Measurements from ENCODE around the gene MKRN3.

The MKRN3 gene

DNA sequence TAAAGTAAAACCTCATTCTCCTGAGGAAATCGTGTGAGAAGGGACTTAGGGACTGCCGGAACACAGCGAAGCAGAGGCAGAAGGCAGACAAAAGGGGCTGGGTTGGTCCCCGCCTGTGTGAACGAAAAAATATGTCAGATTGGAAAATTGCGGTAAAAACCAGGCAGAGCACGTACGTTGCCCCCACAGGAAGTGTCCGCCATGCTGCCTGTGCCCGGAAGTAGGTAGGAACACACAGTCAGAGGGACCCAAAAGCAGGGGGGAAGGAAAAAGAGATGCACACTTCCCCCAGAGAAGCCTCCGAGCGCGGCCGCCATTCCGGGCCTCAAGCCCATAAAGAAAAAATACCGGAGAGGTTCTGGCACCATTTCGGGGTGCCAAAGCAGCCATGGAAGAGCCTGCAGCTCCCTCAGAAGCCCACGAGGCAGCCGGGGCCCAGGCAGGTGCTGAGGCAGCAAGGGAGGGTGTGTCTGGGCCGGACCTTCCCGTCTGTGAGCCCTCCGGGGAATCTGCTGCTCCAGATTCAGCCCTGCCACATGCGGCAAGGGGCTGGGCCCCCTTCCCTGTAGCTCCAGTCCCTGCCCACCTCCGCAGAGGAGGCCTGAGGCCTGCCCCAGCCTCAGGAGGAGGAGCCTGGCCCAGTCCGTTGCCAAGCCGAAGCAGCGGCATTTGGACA, at the start of gene MKRN3:
TSS of gene MKRN3 (plus strand) at position 280 of the 676 bp plus-strand sequence. CDS start at position 389, 109 bp downstream.
- no peak for DNase-seq (ENCODE audit: extremely low read depth, low read depth)
- TF ChIP-seq, protein P1, sequence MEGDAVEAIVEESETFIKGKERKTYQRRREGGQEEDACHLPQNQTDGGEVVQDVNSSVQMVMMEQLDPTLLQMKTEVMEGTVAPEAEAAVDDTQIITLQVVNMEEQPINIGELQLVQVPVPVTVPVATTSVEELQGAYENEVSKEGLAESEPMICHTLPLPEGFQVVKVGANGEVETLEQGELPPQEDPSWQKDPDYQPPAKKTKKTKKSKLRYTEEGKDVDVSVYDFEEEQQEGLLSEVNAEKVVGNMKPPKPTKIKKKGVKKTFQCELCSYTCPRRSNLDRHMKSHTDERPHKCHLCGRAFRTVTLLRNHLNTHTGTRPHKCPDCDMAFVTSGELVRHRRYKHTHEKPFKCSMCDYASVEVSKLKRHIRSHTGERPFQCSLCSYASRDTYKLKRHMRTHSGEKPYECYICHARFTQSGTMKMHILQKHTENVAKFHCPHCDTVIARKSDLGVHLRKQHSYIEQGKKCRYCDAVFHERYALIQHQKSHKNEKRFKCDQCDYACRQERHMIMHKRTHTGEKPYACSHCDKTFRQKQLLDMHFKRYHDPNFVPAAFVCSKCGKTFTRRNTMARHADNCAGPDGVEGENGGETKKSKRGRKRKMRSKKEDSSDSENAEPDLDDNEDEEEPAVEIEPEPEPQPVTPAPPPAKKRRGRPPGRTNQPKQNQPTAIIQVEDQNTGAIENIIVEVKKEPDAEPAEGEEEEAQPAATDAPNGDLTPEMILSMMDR (IDR thresholded peaks at IDR 0.05; ENCODE audit: low read depth, low read length), result no peak

DNA sequence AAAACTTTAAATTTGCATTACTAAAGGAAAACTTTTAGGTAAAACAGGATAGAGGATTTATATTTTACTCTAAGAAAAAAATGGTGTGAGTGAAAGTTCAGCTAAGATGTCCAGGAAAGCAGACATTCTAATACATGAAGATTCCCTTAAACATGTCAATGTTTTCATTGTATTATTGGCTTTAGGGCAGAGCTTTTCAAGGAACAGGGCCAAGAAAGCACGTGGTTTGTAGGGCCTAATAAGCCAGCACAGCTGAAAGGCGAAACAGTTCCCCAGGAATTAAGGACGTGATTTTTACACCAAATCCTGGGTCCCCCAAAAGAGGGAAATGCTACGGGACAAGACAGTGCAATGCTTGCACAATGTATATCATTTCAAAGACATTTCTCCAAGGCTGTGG, 48.6 kb upstream of the MKRN3 start:
- TF ChIP-seq, protein P1 (IDR thresholded peaks at IDR 0.05; ENCODE audit: low read depth, low read length), result no peak
- DNase-seq (ENCODE audit: extremely low read depth, low read depth), result no peak

DNA sequence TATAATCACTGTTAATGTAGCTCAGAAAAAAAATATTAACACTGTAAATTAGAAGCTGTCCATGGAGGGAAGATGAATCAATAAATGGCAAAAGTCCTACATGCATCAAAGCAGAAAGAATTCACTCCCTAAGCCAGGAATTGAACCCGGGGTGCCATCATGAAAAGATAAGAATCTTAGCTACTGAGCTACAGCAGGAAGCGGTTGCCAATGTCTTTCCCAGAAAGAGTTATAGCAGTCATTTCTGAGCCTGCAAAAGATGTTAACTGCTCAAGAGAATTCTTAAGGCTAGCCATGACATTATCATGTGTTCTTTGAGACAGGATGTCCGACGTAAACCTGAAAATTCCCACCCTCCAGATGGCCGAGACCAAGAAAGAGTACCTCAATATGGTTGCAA, 47.4 kb upstream of the MKRN3 start:
- TF ChIP-seq, protein P1 (IDR thresholded peaks at IDR 0.05; ENCODE audit: low read depth, low read length), result no peak
- DNase-seq (ENCODE audit: extremely low read depth, low read depth), result no peak

DNA sequence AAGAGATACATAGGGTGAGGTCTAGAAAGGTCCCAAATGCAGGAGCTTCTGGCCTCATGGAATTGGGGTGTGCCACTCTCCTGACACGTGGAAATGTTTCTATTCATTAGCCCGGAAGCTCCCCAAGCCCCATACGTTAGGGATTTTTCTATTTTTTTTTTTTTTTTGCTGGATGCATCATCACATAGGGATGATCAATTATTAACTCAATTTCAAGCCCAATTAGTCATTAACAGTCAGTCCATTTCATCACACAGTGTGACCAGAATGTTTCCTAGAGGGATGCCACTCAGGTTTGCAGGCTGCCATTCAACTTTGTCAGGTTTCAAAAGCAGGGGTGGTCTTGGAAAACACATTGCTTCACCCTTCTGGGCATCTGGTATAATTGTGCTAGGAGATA, 40.7 kb upstream of the MKRN3 start:
- TF ChIP-seq, protein P1 (IDR thresholded peaks at IDR 0.05; ENCODE audit: low read depth, low read length), result no peak
- DNase-seq (ENCODE audit: extremely low read depth, low read depth), result no peak

DNA sequence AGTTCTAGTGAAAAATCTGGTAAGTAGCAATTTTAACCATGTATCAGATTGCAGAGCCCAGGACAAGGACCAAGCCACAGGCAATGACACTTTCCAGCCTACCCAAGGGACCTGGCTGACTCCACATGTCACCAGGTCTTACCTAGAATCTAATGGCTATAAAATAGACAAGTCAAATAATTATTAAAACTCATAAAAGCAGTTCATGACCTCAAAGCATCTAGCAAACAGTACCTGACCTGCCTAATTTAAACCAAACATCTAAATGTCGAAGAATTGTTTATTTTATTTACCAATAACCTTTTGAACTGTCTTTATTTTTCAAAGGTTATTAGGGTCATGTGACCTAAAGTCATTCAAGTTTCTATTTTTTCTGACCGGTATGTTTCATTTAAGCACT, 35.6 kb upstream of the MKRN3 start:
- no peak for DNase-seq (ENCODE audit: extremely low read depth, low read depth)
- TF ChIP-seq, protein P1 (IDR thresholded peaks at IDR 0.05; ENCODE audit: low read depth, low read length), result no peak

DNA sequence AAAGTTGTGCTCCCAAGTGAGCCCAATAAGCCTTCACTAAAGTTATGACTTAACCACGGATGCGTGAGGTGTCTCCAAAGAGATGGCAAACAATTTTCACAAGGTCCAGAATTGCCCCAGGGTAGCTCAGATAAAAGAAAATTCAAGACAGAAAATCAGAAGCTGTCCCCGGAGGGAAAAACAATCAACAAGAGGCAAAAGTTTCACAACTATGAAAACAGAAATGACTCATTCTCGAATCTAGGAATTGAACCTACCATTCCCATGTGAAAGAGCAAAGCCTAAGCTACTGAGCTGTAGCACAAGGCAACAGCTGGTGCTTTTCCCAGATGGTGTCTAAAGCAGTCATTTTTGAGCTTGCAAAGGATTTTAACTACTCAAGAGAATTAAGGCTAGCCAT, 33.5 kb upstream of the MKRN3 start:
- TF ChIP-seq, protein P1 (IDR thresholded peaks at IDR 0.05; ENCODE audit: low read depth, low read length), result no peak
- DNase-seq (ENCODE audit: extremely low read depth, low read depth), result no peak

DNA sequence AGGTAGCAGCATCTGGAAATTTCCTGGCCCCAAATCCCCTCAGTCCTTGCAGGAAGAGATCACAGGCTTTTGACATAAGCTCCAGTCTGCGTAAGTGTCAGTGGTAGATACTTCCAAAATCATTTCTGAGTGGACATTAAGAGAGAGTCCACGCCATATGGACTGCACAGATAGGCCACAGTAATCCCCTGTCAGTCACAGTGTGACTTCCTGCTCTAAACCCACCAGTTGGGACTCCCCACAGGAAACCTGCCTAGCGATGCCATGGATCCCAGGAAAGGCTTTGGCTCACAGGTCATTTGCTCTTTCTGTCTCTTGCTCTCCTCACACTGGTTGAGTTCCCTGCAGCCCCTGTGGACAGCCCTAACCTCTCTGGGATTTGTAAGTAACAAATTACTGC, 28.8 kb upstream of the MKRN3 start:
- DNase-seq (ENCODE audit: extremely low read depth, low read depth), result no peak
- TF ChIP-seq, protein P1 (IDR thresholded peaks at IDR 0.05; ENCODE audit: low read depth, low read length), result no peak
